Umbilical cord (tissue), 2 donors: Measurements from ENCODE around the gene ZNF793. TPM values are rescaled to one million over a fixed set of nuclear protein-coding genes. Genes with fewer than 3 reads are reported as not detected.

ENCODE experiments used
- DNase-seq: peaks from one replicate; pipeline ENCODE4 v3.0.0-alpha.2; 2015; ENCODE audit warnings: low spot score
- total RNA-seq: library from RNA; depleted of rRNA; stranded (reverse); fragments of >200 nt; gene quantifications from one replicate; pipeline ENCODE4 v1.2.3, GENCODE V29; 2014; ENCODE audit warnings: low replicate concordance; ENCODE audit not compliant: insufficient read depth

Gene ZNF793
- total RNA-seq = 10.4 TPM

DNA sequence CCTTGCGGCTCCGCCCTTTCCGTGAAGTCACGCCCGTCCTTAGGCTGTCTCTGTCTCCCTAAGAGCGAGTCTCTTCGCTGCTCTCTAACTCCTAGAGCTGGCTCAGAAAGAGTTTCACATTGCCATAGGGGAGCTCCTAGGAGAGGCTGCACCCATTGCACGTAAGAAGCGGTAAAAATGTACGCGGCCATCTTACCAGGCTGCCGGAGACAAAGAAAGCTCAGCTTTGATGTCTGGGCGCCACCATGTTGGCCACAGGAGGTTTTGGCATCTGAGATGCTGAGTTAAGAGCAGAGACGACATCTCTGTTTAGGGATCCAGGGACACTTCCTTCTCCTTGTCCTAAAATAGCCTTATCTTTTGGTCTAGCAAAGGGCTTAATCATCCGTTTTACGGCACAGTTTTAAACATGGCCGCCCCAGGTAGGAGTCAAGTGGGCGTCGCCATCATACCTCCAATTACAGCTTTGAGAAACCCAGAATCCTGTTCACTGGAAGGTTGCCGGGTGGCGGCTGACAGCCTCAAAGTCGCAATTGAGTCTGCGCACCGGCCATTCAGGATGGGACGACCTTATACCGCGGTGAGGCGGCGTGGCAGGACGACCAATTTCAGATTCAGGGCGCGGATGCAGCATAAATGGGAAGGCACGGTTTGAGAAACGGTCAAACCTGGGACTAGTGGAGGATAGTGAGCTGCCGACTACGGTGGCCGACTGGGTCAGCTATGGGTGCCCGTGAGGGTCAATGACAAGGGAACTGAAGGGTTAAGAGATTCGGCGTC, at the start of gene ZNF793:
TSS of gene ZNF793 (plus strand) at position 553 of the 780 bp plus-strand sequence. CDS start 16,501 bp downstream, outside the sequence.
- peak; percentile 89 for DNase-seq

GRCh38 chr19:37466277-37466797, 40.4 kb upstream of the ZNF793 start:
- no peak for DNase-seq

- peak; percentile 97 for DNase-seq
Measured at GRCh38 chr19:37466798-37467607, 39.7 kb upstream of the ZNF793 start, which contains the start of gene ZNF569. ZNF569 (minus strand) TSS chr19:37467444; CDS start chr19:37444921, 22,523 bp downstream.

DNA sequence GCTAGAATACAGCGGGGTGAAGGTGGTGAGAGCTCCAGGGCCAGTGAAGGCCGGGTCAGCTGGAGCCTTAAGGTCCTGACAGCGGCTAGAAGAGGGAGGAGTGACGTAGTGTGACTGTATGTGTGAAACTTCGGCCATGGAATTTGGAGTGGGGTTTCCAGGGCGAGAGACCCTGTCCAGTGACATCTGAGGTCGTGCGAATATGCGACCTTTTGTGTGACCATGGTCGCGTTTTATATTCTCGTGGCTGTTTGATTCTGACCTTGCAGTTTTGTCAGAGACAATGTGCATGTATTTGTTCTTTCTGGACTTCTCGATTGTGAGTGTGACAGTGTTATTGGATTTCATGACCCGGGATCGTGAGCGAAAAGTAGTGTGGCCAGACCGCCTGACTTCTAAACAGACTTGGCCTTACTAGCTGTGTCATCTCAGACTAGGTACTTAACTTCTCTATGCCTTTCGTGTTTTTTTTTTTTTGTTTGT, 39.1 kb upstream of the ZNF793 start:
- DNase-seq = no peak

DNA sequence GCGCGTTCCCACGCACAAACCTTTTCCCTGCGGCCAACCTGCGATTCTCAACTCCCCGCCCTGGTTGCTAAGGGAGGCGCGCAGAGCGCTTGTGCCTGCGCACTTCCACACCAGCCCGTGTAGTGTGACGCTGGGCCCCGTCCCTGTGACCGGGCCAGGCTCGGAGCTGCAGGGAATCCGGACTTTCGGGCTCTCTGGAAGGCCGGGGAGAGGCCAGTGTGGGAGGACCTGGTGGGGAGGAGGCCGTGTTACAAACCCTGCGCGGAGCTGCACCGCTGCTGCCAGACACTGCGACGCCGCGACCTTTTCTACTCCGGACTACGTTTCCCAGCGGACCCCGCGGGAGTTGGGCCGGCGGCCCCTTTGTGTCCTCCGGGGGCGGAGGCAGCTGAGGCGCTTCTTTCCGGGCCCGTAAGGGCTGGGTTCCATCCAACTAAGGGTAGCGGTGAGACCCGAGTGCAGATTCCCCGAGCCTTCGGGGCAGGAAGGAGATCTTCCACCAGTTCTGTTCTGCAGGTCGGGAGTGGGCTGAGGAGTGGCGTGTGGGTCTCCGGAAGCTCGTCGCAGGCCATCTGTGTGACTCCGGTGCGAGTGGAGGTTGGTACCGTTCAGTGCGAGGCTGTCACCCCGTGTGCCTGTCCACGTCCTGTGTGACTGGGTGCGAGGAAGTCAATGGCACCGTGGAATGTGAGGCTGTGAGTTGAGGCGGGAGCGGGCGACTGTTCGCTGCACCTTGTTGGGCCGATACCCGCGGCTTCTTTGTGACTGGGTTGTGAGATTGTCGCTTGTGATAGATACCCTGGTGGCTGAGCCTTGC, 37.6 kb upstream of the ZNF793 start, which contains the start of gene ZNF570:
TSS of gene ZNF570 (plus strand) at position 396 of the 817 bp plus-strand sequence. CDS start 999 bp downstream, outside the sequence.
- DNase-seq = peak; percentile 96

DNA sequence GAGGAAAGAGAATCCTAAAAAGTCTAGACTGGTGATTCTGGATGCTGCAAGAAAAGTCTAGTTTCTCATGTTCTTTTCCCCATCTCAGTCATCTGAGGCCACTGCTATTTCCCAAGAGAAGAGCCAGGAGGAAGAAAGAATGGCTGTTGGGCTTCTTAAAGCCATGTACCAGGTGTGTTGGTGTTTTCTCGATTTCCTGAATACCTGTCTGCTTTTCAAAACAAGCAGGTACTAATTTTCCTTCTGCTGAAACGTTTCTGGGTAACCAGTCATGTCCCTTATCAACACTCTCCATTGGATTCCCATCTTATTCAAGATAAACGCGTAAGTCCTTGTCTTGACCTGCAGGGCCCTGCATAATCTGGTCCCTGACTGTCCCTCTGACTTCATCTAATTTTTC, 36.5 kb upstream of the ZNF793 start:
- DNase-seq = no peak

DNA sequence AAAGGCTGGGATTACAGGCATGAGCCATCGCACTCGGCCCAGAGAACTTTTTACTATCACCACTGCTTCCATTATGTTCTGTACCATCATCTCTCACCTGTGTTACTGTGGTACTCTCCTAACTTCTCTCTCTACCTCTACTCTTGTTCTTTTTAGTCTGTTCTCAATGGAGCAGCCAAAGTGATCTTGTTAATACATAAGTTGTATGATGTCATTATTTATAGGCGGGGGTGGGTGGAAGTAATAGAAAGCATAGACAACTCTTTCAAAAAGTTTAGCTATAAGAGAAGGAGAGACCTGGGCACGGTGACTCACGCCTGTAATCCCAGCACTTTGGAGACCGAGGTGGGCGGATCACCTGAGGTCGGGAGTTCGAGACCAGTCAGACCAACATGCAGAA, 34.6 kb upstream of the ZNF793 start:
- DNase-seq = no peak

GRCh38 chr19:37484406-37485168, 22.2 kb upstream of the ZNF793 start:
- no peak for DNase-seq

- no peak for DNase-seq
Measured at GRCh38 chr19:37492213-37492612, 14.5 kb upstream of the ZNF793 start.

DNA sequence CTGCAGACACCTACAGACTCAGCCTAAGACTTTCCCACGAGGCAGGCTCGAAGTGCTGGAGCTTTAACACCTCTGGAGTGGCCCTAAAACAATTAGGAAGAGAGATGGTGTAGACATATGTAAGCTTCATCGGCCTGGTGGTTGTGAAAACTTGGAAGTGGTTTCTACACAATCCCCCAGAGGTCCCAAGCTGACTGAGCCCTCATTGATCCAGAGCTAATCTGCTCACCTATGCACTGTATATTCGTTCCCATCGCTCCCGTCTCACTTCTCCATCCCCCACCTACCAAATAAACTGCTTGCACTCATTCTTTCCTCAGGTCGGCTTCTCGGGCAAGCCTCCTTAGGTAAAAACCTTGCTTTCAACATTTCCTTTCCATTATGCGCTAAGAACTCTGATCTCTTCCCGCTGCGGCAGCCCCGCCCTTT, 767 bp upstream of the ZNF793 start:
- no peak for DNase-seq

DNA sequence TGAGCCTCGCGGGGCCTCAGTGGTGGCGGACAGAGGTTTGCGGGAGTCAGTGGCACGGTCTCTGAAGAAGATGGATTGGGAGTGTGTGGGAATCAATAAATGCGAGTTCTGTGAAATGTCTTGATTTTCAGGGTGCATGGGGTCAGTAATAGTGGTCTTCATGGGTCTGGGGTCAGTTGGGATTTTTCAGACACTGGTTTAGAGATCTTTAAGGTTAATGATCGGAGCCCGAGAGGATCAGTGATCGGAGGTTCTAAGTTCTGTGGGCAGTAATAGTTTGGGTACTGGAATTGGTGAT, 377 bp downstream of the ZNF793 start:
- DNase-seq = no peak

GRCh38 chr19:37511186-37511585, 4.4 kb downstream of the ZNF793 start:
- DNase-seq = no peak

GRCh38 chr19:37511821-37512220, 5.1 kb downstream of the ZNF793 start:
- no peak for DNase-seq

DNA sequence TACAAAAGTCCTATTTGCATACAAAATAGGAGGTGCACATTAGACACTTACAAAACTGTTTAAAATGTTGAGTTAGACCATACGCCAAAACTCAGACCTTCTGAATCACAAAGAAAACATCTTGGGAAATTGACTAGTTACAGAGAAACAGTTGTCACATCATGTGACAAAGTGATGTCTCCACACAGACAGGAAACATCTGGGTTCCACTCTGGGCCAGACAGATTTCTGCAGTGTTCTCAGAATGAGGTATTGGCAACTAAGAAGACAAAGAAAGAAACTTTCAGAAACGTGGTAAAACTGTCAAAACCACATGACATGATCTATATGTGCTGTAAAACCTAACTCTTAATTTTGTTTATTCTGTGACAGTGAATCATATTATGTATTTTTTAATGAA, 6.7 kb downstream of the ZNF793 start:
- DNase-seq = no peak

DNA sequence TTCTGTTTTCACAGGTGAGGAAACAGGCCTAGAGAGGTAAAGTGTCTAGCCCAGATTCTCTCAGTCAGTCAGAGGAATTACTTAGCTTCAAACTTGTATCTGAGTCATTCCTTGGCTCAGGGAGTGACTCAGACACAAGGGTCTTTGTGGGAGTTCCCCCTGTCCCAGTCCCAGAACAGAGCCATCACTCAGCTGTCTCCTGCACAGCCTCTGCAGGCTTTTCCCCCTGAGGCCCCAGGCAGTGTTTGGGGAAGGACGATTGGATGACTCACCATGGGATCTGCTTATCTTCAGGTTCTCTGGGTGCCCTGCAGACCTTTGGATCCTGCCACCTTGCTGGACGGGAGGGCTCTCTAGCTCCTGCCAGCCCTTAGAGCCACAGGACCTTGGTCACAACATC, 13.2 kb downstream of the ZNF793 start:
- DNase-seq = no peak

GRCh38 chr19:37537391-37537947, 30.7 kb downstream of the ZNF793 start:
- DNase-seq = no peak

DNA sequence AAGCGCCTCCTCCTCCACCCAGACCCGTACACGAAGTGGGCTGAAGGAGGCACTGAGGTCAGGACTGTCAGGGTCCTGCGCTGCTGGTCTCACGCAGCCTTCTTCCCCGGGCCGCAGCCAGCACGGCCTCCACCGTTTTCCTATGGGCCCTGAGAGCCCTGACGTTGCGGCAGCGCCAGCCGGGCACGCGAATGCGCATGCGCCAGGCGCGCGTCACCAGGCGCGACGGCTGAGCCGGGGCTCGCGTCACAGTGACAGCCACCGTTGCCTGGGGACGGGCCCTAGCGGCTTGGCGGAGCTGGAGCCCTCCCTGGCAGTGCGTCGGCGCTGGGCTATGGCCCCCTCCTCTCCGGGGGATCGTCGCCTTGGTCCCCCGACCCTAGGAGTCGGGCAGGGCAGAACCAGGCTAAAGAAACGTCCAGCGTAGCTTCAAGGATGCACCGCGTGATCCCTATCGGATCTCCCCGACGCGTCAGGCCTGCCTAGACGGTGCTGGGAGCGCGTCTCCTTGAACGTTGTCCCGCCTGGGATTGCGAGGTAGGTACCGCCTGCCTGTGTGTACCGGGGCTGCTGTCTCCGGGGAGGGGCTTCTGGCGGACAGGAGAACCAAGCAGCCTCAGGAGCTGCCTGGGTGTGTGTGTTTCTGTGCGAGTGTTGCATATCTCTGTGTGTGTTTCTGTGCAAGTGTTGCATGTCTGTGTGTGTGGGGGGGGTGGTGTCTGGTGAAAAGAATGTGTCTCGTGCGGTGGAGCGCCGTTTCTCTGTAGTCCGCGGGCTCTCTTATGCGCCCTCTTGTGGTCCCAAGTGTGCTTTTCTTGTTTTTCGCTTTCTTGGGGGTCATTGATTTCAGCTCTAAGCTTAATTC, 44.6 kb downstream of the ZNF793 start:
- DNase-seq = peak; percentile 28

DNA sequence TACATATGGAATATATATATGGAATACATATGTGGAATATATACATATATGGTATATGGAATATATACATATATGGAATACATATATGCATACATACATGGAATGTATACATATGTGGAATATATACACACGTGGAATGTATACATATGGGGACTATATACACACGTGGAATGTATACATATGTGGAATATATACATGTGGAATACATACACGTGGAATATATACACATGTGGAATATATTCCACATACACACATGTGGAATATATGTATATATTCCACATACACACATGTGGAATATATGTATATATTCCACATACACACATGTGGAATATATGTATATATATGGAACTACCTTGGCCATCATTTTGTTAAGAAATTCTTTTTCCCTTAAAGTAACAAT, 56.8 kb downstream of the ZNF793 start:
- DNase-seq = no peak

DNA sequence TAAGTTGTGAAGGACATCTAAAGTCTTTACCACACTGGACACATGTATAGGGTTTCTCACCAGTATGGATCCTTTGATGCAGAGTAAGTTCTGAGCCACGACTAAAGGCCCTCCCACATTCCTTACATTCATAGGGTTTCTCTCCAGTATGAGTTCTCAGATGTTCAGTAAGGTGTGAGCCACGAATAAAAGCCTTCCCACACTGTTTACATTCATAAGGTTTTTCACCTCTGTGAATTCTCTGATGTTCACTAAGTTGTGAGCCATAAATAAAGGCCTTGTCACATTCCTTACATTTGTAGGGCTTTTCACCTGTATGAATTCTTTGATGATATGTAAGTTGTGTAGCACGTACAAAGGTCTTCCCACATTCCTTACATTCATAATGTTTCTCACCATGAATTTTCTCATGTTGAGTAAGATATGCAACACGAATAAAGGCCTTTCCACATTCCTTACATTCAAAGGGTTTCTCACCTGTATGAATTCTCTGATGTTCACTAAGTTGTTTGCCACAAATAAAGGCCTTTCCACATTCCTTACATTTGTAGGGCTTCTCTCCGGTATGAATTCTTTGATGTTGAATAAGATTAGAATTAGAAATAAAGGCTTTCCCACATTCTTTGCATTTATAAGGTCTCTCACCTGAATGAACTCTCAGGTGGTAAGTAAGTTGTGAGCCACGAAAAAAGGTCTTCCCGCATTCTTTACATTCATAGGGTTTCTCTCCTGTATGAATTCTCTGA, 58.1 kb downstream of the ZNF793 start:
- no peak for DNase-seq
